ENCODE measurements around the gene FGF2. TPM values are rescaled to one million over a fixed set of nuclear protein-coding genes. Genes with fewer than 3 reads are reported as not detected.

Gene FGF2
- total RNA-seq, 4 donors from 2014 or later = 0.53 to 7.0 (median 3.5) TPM

DNA sequence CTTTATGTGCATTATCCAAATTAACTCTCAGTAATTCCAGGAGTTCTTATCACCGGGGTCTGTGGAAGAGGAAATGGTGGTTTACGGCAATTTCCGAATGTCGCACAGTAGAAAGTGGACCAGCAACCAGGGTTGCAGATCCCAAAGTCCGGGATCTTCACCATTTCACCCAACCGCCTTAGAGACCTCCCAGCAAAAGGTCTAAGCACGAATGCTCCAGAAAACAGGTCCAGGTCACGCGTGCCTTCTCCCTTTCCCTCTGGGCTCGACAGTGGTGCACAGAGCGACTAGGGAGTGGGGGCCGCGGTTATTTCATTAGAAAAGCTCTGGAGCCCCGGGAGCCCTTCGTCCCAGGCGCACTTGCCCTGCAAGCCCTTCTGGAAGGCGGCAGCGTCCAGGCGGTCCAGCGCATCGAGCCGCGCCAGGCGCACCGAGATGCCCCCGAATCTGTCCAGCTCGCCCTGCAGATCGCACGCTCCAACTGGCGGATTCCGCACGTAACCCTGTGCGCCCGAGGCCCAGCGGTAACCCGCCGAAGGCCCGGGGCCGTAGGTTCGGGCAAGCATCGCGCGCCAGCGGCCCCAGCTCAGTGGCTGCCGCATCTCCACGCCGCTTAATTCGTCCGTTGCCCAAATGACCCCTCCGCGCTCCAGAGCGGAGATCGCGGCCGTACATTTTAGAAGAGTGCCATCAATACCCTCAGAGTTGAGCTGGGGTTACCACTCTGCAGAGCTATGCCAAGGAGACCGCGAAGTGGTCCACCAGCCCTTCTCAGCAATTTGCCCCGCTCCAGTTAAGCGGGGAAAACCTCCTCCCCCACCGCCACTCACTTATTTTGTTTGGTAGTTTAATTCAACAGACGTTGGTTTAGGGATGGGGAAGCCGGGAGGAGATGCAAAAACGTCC, 95.6 kb downstream of the FGF2 start, which contains the start of gene NUDT6:
Gene NUDT6 (minus strand): TSS at position 627 of the 906 bp plus-strand sequence. CDS start 25 bp downstream, at position 602.
- DNase-seq = no peak
- TF ChIP-seq CTCF (IDR thresholded peaks at IDR 0.05) = no peak
- TF ChIP-seq POLR2A (IDR thresholded peaks at IDR 0.05) = no peak
- Histone ChIP-seq H3K27ac (peak within 1 kb of the TSS; percentile 66 to 84 (median 80)), H3K36me3 (peaks cover 0 to under 1% (median 0%) of the 10 kb centered on the region in 3 donors), H3K9me3 (no peaks in the 10 kb centered on the region), H3K4me3 (peak within 1 kb of the TSS; percentile 80 to 97 (median 83)), H3K27me3 (no peaks in the 10 kb centered on the region), H3K4me1 (peaks cover 0 to 26% (median 10%) of the 10 kb centered on the region in 3 donors)
- intact Hi-C loops (cut with DNase I) = no loop called here
- WGBS, 2 donors = 0 to 1% methylated on average over 14 to 23 of the region's 63 CpGs

GRCh38 chr4:122922877-122923511, 96.4 kb downstream of the FGF2 start:
- Histone ChIP-seq H3K27me3 (no peaks in the 10 kb centered on the region), H3K9me3 (no peaks in the 10 kb centered on the region), H3K36me3 (peaks cover 0 to 2% (median 0%) of the 10 kb centered on the region in 3 donors), H3K4me1 (peaks cover 0 to 26% (median 10%) of the 10 kb centered on the region in 3 donors), H3K4me3 (peak overlapping the region; percentile 80 to 97 (median 83)), H3K27ac (peak overlapping the region; percentile 66 to 84 (median 80))
- intact Hi-C loops (cut with DNase I) = no loop called here
- TF ChIP-seq POLR2A (IDR thresholded peaks at IDR 0.05) (no peak), CTCF (IDR thresholded peaks at IDR 0.05) (peak in 1 of 6 experiments; percentile 13)
- peak; percentile 54 for DNase-seq
- 0% methylated on average over 21 to 28 of the region's 34 CpGs for WGBS, 2 donors

- TF ChIP-seq POLR2A (IDR thresholded peaks at IDR 0.05) = no peak
- no peak for TF ChIP-seq CTCF (IDR thresholded peaks at IDR 0.05)
- no peak for DNase-seq
- intact Hi-C loops (cut with DNase I) = no loop called here
Measured at GRCh38 chr4:122928930-122929329, 102.3 kb downstream of the FGF2 start.

DNA sequence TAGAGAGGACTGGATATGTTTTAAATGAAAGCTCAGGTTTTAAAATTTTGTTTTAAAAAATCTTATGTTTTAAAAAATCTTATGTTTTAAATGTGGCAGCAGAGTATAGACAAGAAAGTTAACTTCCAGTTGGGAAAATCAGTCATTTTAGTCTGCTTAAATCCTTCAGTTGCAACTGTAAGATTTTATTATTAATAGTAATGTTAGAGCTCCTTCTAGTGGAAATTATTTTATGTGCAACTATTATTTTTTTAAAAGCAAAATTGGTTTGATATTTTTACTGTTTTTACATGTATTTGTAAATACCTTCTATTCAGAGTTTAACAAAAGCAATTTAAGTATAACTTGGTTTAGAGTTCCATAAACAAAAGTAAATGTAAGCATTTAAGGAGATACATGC, 104.2 kb downstream of the FGF2 start:
- Histone ChIP-seq H3K9me3 (no peaks in the 10 kb centered on the region), H3K4me3 (no peak overlapping the region), H3K36me3 (peaks cover 0 to 65% (median 6%) of the 10 kb centered on the region in 3 donors), H3K4me1 (no peaks in the 10 kb centered on the region), H3K27me3 (no peaks in the 10 kb centered on the region), H3K27ac (no peak overlapping the region)
- TF ChIP-seq CTCF (IDR thresholded peaks at IDR 0.05) (peak in 4 of 6 experiments; percentile 35 to 68 (median 59)), POLR2A (IDR thresholded peaks at IDR 0.05) (no peak)
- DNase-seq = no peak
- intact Hi-C loops (cut with DNase I) = loop anchor here (5.0 to 10.0 kb wide), 2 partner anchors 174 to 326 kb away; no protein-coding TSS in a partner anchor

More at GRCh38 chr4:122928930-122929329, 102.3 kb downstream of the FGF2 start:
- Histone ChIP-seq H3K9me3 (no peaks in the 10 kb centered on the region), H3K4me1 (peaks cover 0 to 8% (median 3%) of the 10 kb centered on the region in 3 donors), H3K27ac (no peak overlapping the region), H3K27me3 (no peaks in the 10 kb centered on the region), H3K36me3 (peaks cover 0 to 47% (median 6%) of the 10 kb centered on the region in 3 donors), H3K4me3 (no peak overlapping the region)
- 58 to 64% methylated on average over 1 of the region's 1 CpG for WGBS, 2 donors

All from esophagus squamous epithelium (tissue), 5 donors.